Vagina (tissue), 2 donors: Measurements from ENCODE around the gene LHB. TPM values are rescaled to one million over a fixed set of nuclear protein-coding genes. Genes with fewer than 3 reads are reported as not detected.
"Not testable (repeated sequence)": the region's sequence is repeated elsewhere in the genome, so short reads cannot be mapped to it uniquely, and the experiment has no call there.

Source experiments
- DNase-seq, 2 donors: peaks; one replicate each; pipeline ENCODE4 v3.0.0-alpha.2; 2017; ENCODE audit errors: extremely low spot score in 2 of 2
- H3K27ac ChIP-seq: fragments of 200-600 bp; sonication (generic); one replicate; pipeline ENCODE4 v1.5.1; 2019
- H3K27me3 ChIP-seq: fragments of 200-600 bp; sonication (generic); one replicate; pipeline ENCODE4 v1.5.1; 2019
- H3K36me3 ChIP-seq, 2 donors: fragments of 200-600 bp; sonication (generic); one replicate each; pipeline ENCODE4 v1.5.1; 2017 to 2019
- H3K4me1 ChIP-seq: fragments of 200-600 bp; sonication (generic); one replicate; pipeline ENCODE4 v1.5.1; 2019
- H3K4me3 ChIP-seq, 2 donors: fragments of 200-600 bp; sonication (generic); 1 replicate in 1 of 2; 2 replicates in 1 of 2; pipeline ENCODE4 v1.5.1; 2016 to 2019
- H3K9me3 ChIP-seq: fragments of 200-600 bp; sonication (generic); one replicate; pipeline ENCODE4 v1.5.1; 2019
- POLR2A ChIP-seq, 2 donors: fragments of 450-650 bp; IDR thresholded peaks; one replicate each; pipeline ENCODE4 v1.6.1; 2017; ENCODE audit warnings: antibody characterized with exemption in 2 of 2, mild to moderate bottlenecking in 2 of 2, moderate library complexity in 2 of 2
- POLR2AphosphoS5 ChIP-seq, 2 donors: sonication (generic); formaldehyde crosslinking; IDR thresholded peaks; one replicate each; pipeline ENCODE4 v1.9.0; 2017; ENCODE audit warnings: antibody characterized with exemption in 2 of 2, mild to moderate bottlenecking in 2 of 2, low read depth in 1 of 2; ENCODE audit not compliant: insufficient read depth in 1 of 2
- intact Hi-C: fragments of 100-400 bp; cut with DNase I; formaldehyde crosslinking; loops from one replicate; pipeline ENCODE4 v1.15.1; 2023
- total RNA-seq: library from RNA; depleted of rRNA; stranded (reverse); fragments of >200 nt; gene quantifications from one replicate; pipeline ENCODE4 v1.2.3, GENCODE V29; 2016
- TF ChIP-seq, protein P1 (sequence below), 3 experiments: fragments of 450-650 bp in 2 of 3; fragments of 200-600 bp in 1 of 3; sonication (generic) in 1 of 3; IDR thresholded peaks; one replicate each; pipeline ENCODE4 v1.5.1; 2017 to 2019; ENCODE audit warnings: antibody characterized with exemption in 3 of 3, mild to moderate bottlenecking in 2 of 3, moderate library complexity in 2 of 3

LHB gene
- total RNA-seq, 1 donor from 2014 or later, result not detected

DNA sequence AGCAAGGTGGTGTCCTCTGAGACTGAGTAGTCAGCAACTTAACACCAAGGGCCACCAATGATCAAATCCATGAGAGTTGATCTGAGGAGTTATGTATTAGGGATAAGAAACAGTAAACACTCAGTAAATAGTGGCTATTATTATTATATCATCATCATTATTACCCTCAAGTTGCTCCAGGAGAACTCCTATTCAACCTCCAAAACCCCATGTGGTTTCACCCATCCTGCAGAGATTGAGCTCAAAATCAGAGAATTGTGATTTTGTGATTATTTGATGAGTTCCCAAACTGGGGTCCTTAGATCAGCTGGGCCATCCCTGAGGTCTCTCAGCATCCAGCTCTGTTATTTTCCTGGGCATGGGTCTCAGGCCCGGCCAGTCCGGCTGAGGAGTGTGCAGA lies 44.1 kb upstream of the LHB start:
- Histone ChIP-seq H3K9me3 (no peaks in the 10 kb centered on the region), H3K36me3 (no peaks in the 10 kb centered on the region), H3K27ac (no peak overlapping the region), H3K4me1 (peaks cover 22% of the 10 kb centered on the region), H3K4me3 (no peak overlapping the region), H3K27me3 (peaks cover 6% of the 10 kb centered on the region)
- intact Hi-C loops, result no loop called here
- no peak for DNase-seq
- TF ChIP-seq, protein P1, sequence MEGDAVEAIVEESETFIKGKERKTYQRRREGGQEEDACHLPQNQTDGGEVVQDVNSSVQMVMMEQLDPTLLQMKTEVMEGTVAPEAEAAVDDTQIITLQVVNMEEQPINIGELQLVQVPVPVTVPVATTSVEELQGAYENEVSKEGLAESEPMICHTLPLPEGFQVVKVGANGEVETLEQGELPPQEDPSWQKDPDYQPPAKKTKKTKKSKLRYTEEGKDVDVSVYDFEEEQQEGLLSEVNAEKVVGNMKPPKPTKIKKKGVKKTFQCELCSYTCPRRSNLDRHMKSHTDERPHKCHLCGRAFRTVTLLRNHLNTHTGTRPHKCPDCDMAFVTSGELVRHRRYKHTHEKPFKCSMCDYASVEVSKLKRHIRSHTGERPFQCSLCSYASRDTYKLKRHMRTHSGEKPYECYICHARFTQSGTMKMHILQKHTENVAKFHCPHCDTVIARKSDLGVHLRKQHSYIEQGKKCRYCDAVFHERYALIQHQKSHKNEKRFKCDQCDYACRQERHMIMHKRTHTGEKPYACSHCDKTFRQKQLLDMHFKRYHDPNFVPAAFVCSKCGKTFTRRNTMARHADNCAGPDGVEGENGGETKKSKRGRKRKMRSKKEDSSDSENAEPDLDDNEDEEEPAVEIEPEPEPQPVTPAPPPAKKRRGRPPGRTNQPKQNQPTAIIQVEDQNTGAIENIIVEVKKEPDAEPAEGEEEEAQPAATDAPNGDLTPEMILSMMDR (IDR thresholded peaks at IDR 0.05), result no peak
- TF ChIP-seq POLR2A (IDR thresholded peaks at IDR 0.05) (no peak), POLR2AphosphoS5 (IDR thresholded peaks at IDR 0.05; ENCODE audit: insufficient read depth in 1 of 2, low read depth in 1 of 2) (no peak)

DNA sequence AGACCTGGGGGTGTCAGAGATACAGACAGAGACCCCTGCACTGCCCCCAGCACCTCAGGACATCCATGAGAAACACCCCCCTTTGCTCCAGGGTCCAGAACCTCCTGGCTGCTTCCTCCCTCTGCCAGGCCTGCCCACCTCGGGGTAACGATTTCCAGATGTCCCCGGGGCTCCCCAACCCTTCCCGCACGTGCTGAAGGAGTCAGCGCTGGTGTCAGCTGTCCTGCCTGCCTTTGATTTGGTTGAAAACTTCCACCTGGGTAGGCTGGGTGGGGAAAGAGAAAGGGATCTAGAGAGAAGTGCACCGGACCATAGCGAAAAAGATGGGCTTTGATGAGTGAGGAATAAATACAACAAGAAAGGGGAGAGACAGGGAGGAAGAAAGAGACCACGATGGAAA lies 42.2 kb upstream of the LHB start:
- DNase-seq, result no peak
- intact Hi-C loops, result no loop called here
- TF ChIP-seq, protein P1 (IDR thresholded peaks at IDR 0.05), result no peak
- TF ChIP-seq POLR2AphosphoS5 (IDR thresholded peaks at IDR 0.05; ENCODE audit: insufficient read depth in 1 of 2, low read depth in 1 of 2) (no peak), POLR2A (IDR thresholded peaks at IDR 0.05) (no peak)
- H3K4me3 ChIP-seq, result no peak overlapping the region
- no peaks in the 10 kb centered on the region for H3K9me3 ChIP-seq
- H3K27ac ChIP-seq, result no peak overlapping the region
- peaks cover 22% of the 10 kb centered on the region for H3K4me1 ChIP-seq
- H3K27me3 ChIP-seq, result no peaks in the 10 kb centered on the region
- H3K36me3 ChIP-seq, result no peaks in the 10 kb centered on the region

DNA sequence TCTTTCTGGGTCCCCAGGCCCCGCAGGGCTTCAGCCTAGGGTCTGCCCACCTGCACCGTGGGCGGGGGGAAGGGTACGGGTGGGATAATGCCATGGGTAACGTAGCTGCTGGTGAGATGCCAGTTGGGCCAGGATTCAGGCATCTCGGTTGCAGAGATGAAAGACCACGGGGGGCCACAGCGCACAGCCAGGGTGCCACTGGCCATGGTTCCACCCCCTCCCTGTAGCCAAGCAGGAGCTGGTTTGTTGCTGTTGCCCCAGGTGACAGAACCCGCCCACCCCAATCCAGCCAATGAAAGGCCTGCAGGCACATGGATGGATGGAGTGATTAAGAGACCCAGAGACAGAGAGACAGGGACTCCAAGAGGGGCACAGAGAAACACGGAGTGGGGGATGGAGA lies 41.7 kb upstream of the LHB start:
- Histone ChIP-seq H3K27ac (no peak overlapping the region), H3K4me3 (no peak overlapping the region), H3K4me1 (peaks cover 22% of the 10 kb centered on the region), H3K27me3 (no peaks in the 10 kb centered on the region), H3K36me3 (no peaks in the 10 kb centered on the region), H3K9me3 (no peaks in the 10 kb centered on the region)
- intact Hi-C loops, result no loop called here
- DNase-seq, result no peak
- TF ChIP-seq POLR2A (IDR thresholded peaks at IDR 0.05) (no peak), POLR2AphosphoS5 (IDR thresholded peaks at IDR 0.05; ENCODE audit: insufficient read depth in 1 of 2, low read depth in 1 of 2) (no peak)
- TF ChIP-seq, protein P1 (IDR thresholded peaks at IDR 0.05), result no peak

DNA sequence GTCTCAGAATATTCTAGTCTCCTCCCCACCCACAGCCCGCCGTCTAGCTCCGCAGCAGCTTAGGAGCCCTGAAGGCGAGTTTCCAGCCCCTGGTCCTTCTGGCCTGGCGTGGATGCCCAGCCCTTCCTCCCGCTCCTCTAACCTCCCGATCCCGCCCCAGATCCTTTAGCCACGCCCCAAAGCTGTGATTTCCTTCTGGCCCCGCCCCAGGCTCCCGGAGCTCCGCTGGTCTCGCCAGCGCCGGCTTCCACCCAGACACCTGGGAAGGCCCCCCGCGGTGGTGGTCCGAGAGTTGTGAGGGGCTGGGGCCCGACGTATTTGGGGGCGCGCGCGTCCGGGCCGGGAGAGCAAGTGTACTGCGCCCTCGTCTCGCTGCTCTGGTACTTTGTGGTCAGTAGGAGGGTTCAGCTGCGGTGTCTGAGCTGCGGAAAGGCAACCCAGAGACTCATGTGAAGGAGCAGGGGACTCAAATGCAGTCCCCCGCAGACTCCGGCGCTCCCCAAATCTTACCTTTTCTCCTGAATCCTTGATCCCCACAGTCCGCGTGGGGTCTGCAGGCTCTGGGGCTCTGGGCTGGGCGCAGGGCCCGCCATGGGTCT lies 40.8 kb upstream of the LHB start, which contains the start of gene CGB7:
CGB7 (minus strand) TSS at position 114 of the 599 bp plus-strand sequence. CDS start 2,374 bp downstream, outside the sequence.
- no peaks in the 10 kb centered on the region for H3K27me3 ChIP-seq
- TF ChIP-seq POLR2AphosphoS5 (IDR thresholded peaks at IDR 0.05; ENCODE audit: insufficient read depth in 1 of 2, low read depth in 1 of 2), result peak in 1 of 2 donors; percentile 22
- TF ChIP-seq, protein P1 (IDR thresholded peaks at IDR 0.05), result no peak
- peaks cover 22% of the 10 kb centered on the region for H3K4me1 ChIP-seq
- peak within 1 kb of the TSS; percentile 47 to 48 for H3K4me3 ChIP-seq
- no peak for DNase-seq
- H3K27ac ChIP-seq, result peak within 1 kb of the TSS; percentile 15
- no peaks in the 10 kb centered on the region for H3K36me3 ChIP-seq
- H3K9me3 ChIP-seq, result no peaks in the 10 kb centered on the region
- intact Hi-C loops, result no loop called here

DNA sequence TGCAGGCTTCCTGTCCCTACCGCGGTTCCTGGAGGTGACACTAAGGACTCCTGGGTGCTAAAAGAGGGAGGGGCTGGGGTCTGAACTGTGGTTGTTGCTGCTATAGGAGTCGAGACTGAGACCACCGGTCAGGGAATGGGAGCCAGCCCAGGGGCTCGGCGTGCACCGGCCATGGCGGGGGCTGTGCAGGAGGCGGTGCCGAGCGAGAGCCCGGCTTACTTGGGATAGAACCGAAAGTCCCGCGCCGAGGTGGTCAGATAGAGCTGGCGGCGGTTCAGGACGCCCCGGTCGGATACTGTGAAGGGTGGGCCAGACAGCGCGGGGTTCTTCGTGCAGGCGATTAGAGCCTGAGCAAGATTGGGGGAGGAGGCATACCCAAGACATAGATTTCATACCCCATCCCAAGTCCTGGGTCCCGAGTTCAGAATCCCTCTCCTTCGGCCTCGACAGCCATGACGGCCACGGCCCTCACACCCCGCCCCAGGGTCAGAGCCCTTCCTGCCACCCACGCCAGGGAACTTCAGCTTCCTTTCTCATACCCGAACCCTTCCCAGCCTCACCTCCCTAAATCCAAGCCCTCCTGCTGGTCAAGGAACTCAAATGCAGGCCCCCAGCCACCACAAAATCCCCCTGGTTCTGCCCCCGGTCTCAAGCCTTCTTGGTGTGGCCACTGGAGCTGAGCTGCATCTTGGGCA lies 40.2 kb upstream of the LHB start:
- H3K27ac ChIP-seq, result peak overlapping the region; percentile 15
- H3K27me3 ChIP-seq, intact Hi-C loops, H3K36me3 ChIP-seq, DNase-seq, H3K9me3 ChIP-seq: not testable (repeated sequence)
- H3K4me1 ChIP-seq, result peaks cover 22% of the 10 kb centered on the region
- peak overlapping the region; percentile 47 to 48 for H3K4me3 ChIP-seq
